ENCODE data around the gene WNT9A.

WNT9A gene

DNA sequence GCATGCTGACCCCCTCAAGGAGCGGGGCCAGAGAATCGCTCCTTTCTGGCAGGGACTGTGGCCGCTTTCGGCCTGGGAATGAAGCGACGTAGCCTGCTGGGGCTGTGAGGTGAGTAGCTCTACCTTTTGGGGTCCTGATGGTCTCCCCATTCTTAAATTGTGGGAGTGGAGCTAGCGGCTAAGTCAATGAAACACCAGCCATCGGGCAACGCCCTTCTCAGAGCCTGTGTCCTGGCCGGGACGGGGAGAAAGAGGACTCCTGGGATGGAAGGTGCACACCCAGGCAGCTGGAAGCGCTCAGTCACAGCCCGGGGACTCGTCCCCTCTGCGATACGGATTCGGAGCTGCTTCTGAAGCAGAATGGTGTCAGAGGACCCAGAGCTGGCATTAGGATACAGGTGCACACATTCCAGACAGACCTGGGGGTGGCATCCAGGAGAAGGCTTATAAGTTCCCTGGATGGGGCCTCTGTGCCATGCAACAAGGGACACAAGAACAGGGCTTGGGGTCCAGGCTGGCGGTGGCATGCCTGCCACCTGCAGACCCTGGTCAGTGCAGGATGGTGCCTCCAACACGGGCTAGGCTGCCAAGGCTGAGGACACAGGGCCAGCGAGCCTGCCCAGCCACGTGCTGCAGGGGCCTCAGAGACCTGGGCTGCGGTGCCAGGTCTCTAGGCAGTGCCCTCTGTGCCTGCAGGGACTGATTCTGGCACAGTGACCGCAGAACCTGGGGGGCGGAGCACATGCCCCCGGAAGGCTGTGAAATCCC is 945 bp upstream of the WNT9A start:
- TF ChIP-seq, protein P1, sequence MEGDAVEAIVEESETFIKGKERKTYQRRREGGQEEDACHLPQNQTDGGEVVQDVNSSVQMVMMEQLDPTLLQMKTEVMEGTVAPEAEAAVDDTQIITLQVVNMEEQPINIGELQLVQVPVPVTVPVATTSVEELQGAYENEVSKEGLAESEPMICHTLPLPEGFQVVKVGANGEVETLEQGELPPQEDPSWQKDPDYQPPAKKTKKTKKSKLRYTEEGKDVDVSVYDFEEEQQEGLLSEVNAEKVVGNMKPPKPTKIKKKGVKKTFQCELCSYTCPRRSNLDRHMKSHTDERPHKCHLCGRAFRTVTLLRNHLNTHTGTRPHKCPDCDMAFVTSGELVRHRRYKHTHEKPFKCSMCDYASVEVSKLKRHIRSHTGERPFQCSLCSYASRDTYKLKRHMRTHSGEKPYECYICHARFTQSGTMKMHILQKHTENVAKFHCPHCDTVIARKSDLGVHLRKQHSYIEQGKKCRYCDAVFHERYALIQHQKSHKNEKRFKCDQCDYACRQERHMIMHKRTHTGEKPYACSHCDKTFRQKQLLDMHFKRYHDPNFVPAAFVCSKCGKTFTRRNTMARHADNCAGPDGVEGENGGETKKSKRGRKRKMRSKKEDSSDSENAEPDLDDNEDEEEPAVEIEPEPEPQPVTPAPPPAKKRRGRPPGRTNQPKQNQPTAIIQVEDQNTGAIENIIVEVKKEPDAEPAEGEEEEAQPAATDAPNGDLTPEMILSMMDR (IDR thresholded peaks at IDR 0.05; ENCODE audit: extremely low read depth, missing control alignments) = no peak
- peak; percentile 52 for DNase-seq (ENCODE audit: low spot score)

- TF ChIP-seq, protein P1 (IDR thresholded peaks at IDR 0.05; ENCODE audit: extremely low read depth, missing control alignments) = no peak
- peak; percentile 61 for DNase-seq (ENCODE audit: low spot score)
Observed at GRCh38 chr1:227947386-227947675, 401 bp downstream of the WNT9A start.

GRCh38 chr1:227946624-227947385 is 927 bp downstream of the WNT9A start:
- TF ChIP-seq, protein P1 (IDR thresholded peaks at IDR 0.05; ENCODE audit: extremely low read depth, missing control alignments) = peak; percentile 58
- peak; percentile 91 for DNase-seq (ENCODE audit: low spot score)

DNA sequence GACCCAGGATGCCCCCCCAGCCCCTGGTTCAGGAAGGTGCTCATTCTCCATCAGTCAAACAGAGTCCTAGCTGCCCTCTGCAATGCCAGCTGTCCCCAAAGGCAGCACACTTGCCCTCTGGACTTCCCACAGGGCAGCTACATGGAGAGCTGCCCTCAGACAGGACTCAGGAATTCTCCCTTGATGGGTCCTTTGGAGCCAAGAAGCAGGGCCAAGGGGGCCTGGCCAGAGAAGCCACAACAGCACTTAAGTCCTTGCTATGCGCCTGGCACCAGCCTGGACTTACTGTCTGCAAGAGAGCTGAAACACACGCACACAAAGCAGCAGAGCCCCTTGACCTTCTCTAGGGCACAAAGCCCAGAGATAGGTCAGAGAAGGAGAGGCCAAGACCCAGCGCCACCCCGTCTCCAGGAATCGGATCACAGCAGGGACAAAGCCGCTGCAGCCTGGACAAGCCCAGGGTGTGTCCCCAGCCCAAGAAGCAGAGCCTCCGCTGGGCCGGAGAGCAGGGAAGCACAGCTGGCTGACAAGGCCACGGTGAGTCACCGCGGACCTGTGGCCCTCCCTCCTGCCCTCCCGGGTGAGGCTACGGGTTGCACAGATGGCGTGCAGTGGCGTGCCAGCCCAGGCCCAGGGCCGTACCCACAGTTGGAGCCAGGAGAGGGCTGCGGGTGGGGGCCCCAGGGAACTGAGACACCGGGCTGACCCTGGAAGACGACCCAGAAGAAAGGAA is 1.7 kb downstream of the WNT9A start:
- TF ChIP-seq, protein P1 (IDR thresholded peaks at IDR 0.05; ENCODE audit: extremely low read depth, missing control alignments) = no peak
- DNase-seq (ENCODE audit: low spot score) = peak; percentile 45

DNA sequence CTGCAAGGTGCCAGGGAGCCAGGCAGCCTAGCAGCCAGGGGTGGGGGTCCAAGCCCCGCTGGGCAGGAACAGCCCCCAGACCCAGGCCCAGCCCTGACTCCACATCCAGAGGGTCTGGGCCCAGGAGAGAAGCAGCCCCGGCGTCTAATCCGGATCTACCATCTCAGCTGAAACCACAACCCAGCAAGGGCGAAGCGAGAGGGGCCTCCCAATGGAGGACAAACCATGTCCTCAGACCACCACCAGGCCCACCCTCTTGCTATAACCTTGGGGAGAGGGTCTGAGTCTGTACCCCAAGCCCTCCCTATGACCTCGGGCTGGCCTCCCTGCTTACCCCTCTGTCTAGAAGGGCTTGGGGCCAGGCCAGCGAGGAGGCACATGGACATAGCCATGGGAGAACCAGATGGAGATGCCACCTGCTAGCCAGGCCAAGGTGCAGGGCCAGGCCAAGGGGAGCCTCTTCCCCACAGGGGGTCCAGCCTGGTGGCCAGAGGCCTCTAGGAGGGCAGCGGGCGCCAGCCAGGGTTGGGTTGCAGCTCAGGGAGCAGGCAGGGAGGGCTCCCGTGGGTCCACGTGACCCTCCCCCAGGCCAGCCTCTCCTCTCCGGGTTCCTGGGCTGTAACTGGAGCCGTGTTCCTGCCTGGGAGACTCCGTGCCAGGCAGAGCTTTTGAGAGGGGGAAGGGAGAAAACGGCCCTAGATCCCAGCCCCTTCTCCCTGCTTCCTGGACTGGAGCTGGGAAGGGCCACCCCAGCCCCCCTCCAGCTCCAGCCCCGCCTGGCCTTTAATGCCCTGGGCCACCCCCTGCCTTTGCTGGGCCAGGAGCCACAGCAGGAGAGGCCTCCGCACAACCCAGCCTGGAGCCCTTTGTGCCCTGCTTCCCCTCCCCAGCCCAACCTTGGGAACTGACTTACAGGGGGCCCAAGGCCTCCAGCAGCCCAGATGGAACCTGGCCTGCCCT is 2.5 kb downstream of the WNT9A start:
- DNase-seq (ENCODE audit: low spot score) = peak; percentile 19
- TF ChIP-seq, protein P1 (IDR thresholded peaks at IDR 0.05; ENCODE audit: extremely low read depth, missing control alignments) = no peak

DNA sequence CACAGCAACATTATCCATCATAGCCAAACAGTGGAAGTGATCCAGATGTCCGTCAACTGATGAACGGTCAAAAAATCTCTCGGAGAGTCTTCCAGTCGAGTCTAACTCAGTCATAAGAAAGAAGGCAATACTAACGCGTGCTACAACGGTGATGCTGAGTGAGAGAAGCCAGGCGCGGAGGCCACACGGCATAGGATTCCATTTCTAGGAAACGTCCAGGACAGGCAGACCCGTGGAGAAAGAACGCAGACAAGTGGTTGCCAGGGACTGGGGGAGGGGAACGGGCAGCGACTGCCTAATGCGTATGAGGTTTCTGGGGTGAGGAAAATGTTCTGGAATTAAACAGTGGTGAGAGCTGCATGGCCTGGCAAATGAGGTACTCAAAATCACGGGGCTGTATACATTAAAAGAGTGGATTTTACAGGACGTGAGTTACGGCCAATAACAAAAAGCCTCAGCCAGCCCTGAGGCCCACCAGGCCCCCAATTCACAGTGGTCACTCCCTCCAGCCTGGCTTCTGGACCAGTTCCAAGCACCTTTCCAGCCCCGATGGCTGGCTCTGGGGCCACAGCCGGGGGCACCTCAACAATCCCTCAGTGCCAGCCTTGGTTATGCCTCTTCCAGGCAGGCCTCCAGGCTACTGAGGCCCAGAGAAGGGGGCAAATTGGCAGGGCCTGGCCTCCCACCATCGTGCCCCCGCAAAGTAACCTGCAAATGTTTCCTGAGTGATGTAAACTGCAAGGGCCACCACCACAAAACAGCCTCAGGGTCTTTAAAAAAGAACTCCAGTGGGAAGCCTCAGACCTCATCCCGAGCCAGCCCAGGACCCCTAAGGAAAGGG is 3.4 kb downstream of the WNT9A start:
- DNase-seq (ENCODE audit: low spot score) = no peak
- TF ChIP-seq, protein P1 (IDR thresholded peaks at IDR 0.05; ENCODE audit: extremely low read depth, missing control alignments) = no peak

Measured in GM20000 (cell line).